GM12892 (cell line): ENCODE measurements around the gene BCL11B.

Experiments
- POLR2A ChIP-seq: IDR thresholded peaks from 2 replicates; pipeline ENCODE4 v1.6.1; 2011; ENCODE audit warnings: low read depth, low read length, control low read depth
- POLR2AphosphoS5 ChIP-seq: IDR thresholded peaks from 2 replicates; pipeline ENCODE4 v1.6.1; 2011; ENCODE audit warnings: low read depth, low read length, control low read depth

DNA sequence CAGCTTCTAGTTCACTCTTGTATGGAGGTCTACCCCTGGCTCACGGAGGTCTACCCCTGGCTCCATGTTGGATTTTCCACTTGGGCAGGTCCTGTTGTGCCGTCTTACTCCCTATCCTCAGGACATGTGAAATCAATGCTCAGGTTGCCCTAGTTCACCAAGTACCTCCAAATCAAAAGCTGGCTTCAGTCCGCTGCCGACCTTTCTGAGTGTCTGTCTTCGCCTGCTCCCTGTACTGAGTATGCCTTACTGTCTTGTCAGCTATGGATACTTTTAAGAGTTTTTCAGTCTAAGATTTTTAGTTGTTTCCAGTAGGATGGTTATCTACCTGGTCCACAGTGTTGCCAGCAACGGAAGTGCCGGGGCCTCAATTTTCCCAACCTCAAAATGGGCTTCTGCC, 40.1 kb upstream of the BCL11B start:
- TF ChIP-seq POLR2A, result no peak
- TF ChIP-seq POLR2AphosphoS5, result no peak
